Common myeloid progenitor, CD34-positive (primary cell): Measurements from ENCODE around the gene TRIM5.
"Not testable (repeated sequence)": the region's sequence is repeated elsewhere in the genome, so short reads cannot be mapped to it uniquely, and the experiment has no call there.

Source experiments
- CTCF ChIA-PET: fragments of 350-600 bp; sonication (Branson Sonifier 250); formaldehyde crosslinking; loops from one replicate; lab custom pipeline; 2021; ENCODE audit warnings: antibody characterized with exemption; lab: Charles Lee
- POLR2A ChIA-PET: fragments of 350-600 bp; sonication (Branson Sonifier 250); formaldehyde crosslinking; loops from one replicate; lab custom pipeline; 2021; ENCODE audit warnings: antibody characterized with exemption; lab: Charles Lee
- DNase-seq, 3 donors: peaks; one replicate each; pipeline versions ENCODE4 v3.0.0 to v3.0.0-alpha.2; 2013
- H3K27ac ChIP-seq, 2 experiments: 1 replicate in 1 of 2; 2 replicates in 1 of 2; pipeline ENCODE4 v1.7.0; 2013; ENCODE audit warnings: inconsistent platforms in 2 of 2, low read length in 2 of 2, mild to moderate bottlenecking in 2 of 2, low read depth in 1 of 2, moderate library complexity in 1 of 2; ENCODE audit not compliant: severe bottlenecking in 2 of 2, insufficient read depth in 1 of 2, poor library complexity in 1 of 2
- H3K27me3 ChIP-seq, 5 experiments: replicated peaks in 2 of 5; 1 replicate in 3 of 5; 2 replicates in 2 of 5; pipeline versions ENCODE4 v1.6.1 to v1.7.0; 2013; ENCODE audit warnings: low read length in 4 of 5, mild to moderate bottlenecking in 2 of 5, moderate library complexity in 2 of 5, inconsistent platforms in 1 of 5; ENCODE audit not compliant: insufficient read depth in 5 of 5, control insufficient read depth in 4 of 5
- H3K36me3 ChIP-seq, 4 experiments: 1 replicate in 2 of 4; 2 replicates in 2 of 4; pipeline versions ENCODE4 v1.6.1 to v1.7.0; 2013; ENCODE audit warnings: low read length in 3 of 4, control low read depth in 1 of 4, mild to moderate bottlenecking in 1 of 4; ENCODE audit not compliant: control insufficient read depth in 4 of 4, insufficient read depth in 4 of 4
- H3K4me1 ChIP-seq, 4 experiments: 1 replicate in 3 of 4; 2 replicates in 1 of 4; pipeline versions ENCODE4 v1.6.1 to v1.7.1; 2013; ENCODE audit warnings: low read length in 3 of 4, mild to moderate bottlenecking in 3 of 4, control low read depth in 1 of 4, inconsistent platforms in 1 of 4, moderate library complexity in 1 of 4; ENCODE audit not compliant: control insufficient read depth in 4 of 4, insufficient read depth in 4 of 4; ENCODE audit errors: control extremely low read depth in 1 of 4
- H3K4me3 ChIP-seq, 7 experiments: 1 replicate in 4 of 7; 2 replicates in 3 of 7; pipeline versions ENCODE4 v1.5.1 to v1.7.0; 2013; ENCODE audit warnings: mild to moderate bottlenecking in 7 of 7, low read length in 6 of 7, moderate library complexity in 6 of 7, inconsistent platforms in 2 of 7, low read depth in 2 of 7, control low read depth in 1 of 7; ENCODE audit not compliant: insufficient read depth in 4 of 7, control insufficient read depth in 1 of 7; ENCODE audit errors: extremely low read depth in 1 of 7
- H3K9me3 ChIP-seq, 5 experiments: 1 replicate in 4 of 5; 2 replicates in 1 of 5; pipeline versions ENCODE4 v1.6.1 to v1.7.1; 2013; ENCODE audit warnings: low read length in 4 of 5, mild to moderate bottlenecking in 2 of 5, inconsistent platforms in 1 of 5, low read depth in 1 of 5, moderate library complexity in 1 of 5; ENCODE audit not compliant: control insufficient read depth in 4 of 5, insufficient read depth in 2 of 5; ENCODE audit errors: control extremely low read depth in 1 of 5
- WGBS: methylation state at CpG from one replicate; pipeline ENCODE4 v1.1.5; 2013; ENCODE audit not compliant: insufficient coverage; 5-methylcytosine and 5-hydroxymethylcytosine counted together

The TRIM5 gene

GRCh38 chr11:5665051-5665570 lies 19.8 kb downstream of the TRIM5 start:
- no peak for DNase-seq
- ChIA-PET CTCF (no interaction called here), POLR2A (no interaction called here)
- Histone ChIP-seq H3K4me3 (no peak overlapping the region), H3K9me3 (no peaks in the 10 kb centered on the region), H3K27me3 (no peaks in the 10 kb centered on the region), H3K4me1 (no peaks in the 10 kb centered on the region), H3K27ac (no peak overlapping the region), H3K36me3 (peaks cover 21 to 49% (median 35%) of the 10 kb centered on the region in 4 experiments)
- 89% methylated on average over 4 of the region's 4 CpGs for WGBS

DNA sequence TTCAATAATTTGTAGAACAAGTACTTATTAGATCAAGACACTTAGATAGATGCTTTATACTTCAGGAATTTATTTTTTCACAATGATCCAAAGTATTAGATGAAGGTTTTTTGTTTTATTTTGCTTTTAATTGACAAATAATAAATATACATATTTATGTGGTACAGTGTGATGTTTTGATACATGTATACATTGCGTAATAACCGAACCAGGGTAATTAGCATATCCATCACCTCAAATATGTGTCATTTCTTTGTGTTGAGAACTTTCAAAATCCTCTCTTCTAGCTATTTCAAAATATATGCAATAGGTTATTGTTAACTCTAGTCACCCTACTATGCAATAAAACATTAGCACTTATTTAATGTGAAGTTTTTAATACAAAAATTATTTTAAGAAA lies 21.4 kb downstream of the TRIM5 start:
- no peak for DNase-seq
- ChIA-PET CTCF (interaction anchor here (2.0 kb wide), 1 partner anchor 21 kb away, joined by 4 read pairs; the partner anchor contains the start of gene TRIM5), POLR2A (no interaction called here)
- H3K27me3 ChIP-seq, result no peaks in the 10 kb centered on the region
- H3K9me3 ChIP-seq, result no peaks in the 10 kb centered on the region
- no peak overlapping the region for H3K4me3 ChIP-seq
- H3K27ac ChIP-seq, result no peak overlapping the region
- H3K36me3 ChIP-seq, result peaks cover 13 to 42% (median 29%) of the 10 kb centered on the region in 4 experiments
- no CpG with 5 or more reads among the region's 2 CpGs for WGBS
- H3K4me1 ChIP-seq, result no peaks in the 10 kb centered on the region

DNA sequence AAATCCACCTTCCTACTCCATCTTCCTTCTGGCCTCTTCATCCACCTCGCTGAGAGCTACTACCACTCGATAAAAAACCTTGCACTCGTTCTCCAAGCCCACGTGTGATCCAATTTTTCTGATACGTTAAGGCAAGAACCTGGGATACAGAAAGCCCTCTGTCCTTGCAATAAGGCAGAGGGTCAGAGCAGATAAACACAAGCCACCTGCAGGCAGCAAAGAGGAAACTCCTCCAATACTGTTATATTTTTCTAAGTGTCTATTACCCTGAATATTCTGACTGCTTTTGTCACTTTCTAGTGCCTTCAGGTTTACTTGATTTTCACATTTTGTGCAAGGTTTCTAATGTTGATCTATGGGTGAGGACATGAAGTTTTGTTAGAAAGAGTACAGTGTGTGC lies 26.6 kb downstream of the TRIM5 start:
- Histone ChIP-seq H3K27ac (no peak overlapping the region), H3K4me1 (no peaks in the 10 kb centered on the region), H3K9me3 (no peaks in the 10 kb centered on the region), H3K36me3 (peaks cover 3 to 10% (median 4%) of the 10 kb centered on the region in 4 experiments), H3K27me3 (no peaks in the 10 kb centered on the region), H3K4me3 (no peak overlapping the region)
- ChIA-PET CTCF (no interaction called here), POLR2A (no interaction called here)
- no peak for DNase-seq
- WGBS, result 96% methylated on average over 5 of the region's 5 CpGs

DNA sequence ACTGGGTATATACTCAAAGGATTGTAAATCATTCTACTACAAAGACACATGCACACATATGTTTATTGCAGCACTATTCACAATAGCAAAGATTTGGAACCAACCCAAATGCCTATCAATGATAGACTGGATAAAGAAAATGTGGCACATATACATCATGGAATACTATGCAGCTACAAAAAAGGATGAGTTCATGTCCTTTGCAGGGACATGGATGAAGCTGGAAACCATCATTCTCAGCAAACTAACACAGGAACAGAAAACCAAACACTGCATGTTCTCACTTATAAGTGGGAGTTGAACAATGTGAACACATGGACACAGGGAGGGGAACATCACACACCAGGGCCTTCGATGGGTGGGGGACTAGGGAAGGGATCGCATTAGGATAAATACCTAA lies 27.9 kb downstream of the TRIM5 start:
- H3K4me1 ChIP-seq, H3K4me3 ChIP-seq, POLR2A ChIA-PET, H3K27ac ChIP-seq, CTCF ChIA-PET, H3K36me3 ChIP-seq, H3K9me3 ChIP-seq, DNase-seq, H3K27me3 ChIP-seq: not testable (repeated sequence)
- WGBS, result 100% methylated on average over 1 of the region's 2 CpGs

DNA sequence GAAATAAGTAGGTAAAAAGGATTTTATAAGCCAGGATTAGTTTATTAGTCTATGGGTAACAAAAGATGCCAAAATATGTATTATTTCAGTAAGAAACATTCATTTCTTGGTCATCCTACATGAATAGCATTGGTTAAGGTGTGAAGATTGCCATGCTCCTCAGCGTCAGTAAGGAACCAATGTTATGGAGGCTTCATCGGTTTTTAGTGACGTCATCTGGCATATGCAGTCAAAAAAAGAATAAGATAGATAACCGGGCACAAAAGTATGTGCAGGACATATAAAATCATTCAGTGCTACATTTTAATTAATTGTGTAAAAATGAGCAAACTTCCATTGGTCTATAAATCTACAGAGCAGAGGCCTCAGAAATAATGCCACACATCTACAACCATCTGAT lies 29.4 kb downstream of the TRIM5 start:
- no peaks in the 10 kb centered on the region for H3K4me1 ChIP-seq
- peaks cover 0 to 4% (median 1%) of the 10 kb centered on the region in 4 experiments for H3K36me3 ChIP-seq
- no peak overlapping the region for H3K4me3 ChIP-seq
- H3K9me3 ChIP-seq, result peaks cover 0 to 8% (median 0%) of the 10 kb centered on the region in 5 experiments
- no peaks in the 10 kb centered on the region for H3K27me3 ChIP-seq
- H3K27ac ChIP-seq, result no peak overlapping the region
- ChIA-PET CTCF (no interaction called here), POLR2A (interaction anchor here (0.6 kb wide), 1 partner anchor 25 kb away, joined by 3 read pairs; no protein-coding TSS in a partner anchor)
- DNase-seq, result no peak
- 92% methylated on average over 4 of the region's 4 CpGs for WGBS

DNA sequence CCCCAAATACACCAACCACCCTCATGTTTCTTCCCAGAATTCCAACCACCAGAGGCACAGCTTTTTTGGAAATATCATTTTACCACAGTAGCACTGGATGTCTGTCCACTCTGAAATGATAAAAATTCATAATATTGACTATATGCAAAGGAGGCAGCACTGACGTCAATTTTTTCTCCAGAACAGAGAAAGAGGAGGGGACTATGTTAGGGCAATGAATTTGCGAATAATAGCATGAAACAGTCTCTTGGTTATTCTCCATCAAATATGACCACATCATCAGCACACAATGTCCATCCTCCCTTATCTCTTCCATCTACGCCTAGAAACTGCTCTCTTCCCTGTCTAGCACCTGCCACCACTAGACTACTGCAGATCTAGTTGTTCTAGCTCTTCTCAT lies 38.7 kb downstream of the TRIM5 start:
- Histone ChIP-seq H3K9me3 (no peaks in the 10 kb centered on the region), H3K27ac (no peak overlapping the region), H3K4me1 (no peaks in the 10 kb centered on the region), H3K27me3 (no peaks in the 10 kb centered on the region), H3K36me3 (peaks cover 8 to 21% (median 11%) of the 10 kb centered on the region in 4 experiments), H3K4me3 (no peak overlapping the region)
- DNase-seq, result no peak
- ChIA-PET CTCF (no interaction called here), POLR2A (no interaction called here)
- WGBS, result 92% methylated on average over 1 of the region's 3 CpGs

DNA sequence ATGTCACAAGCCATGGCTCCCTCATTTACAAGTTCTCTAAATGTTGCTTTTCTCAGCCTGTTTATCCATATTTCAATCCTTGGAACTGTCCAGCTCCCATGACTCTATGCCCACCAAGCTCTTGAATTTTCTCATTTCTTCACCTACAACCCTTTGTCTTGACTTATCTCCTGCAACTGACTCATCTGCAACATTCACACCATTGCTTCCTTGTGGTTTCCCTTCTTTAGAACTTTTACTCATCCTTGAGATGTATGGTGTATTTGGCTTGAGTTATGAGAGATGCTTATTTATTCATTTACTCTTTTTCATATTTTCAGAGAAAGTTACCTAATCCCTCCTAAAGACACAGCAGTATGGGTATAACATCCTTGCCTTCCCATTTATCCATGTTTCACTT lies 41.3 kb downstream of the TRIM5 start:
- POLR2A ChIA-PET, result no interaction called here
- CTCF ChIA-PET, result interaction anchor here (1.3 to 1.4 kb wide), 2 partner anchors 16 to 17 kb away, joined by 3 read pairs; no protein-coding TSS in a partner anchor

More for the DNA sequence above, 41.3 kb downstream of the TRIM5 start:
- Histone ChIP-seq H3K27ac (no peak overlapping the region), H3K4me3 (no peak overlapping the region), H3K27me3 (no peaks in the 10 kb centered on the region), H3K36me3 (peaks cover 9 to 36% (median 13%) of the 10 kb centered on the region in 4 experiments), H3K9me3 (peaks cover 0 to 5% (median 0%) of the 10 kb centered on the region in 5 experiments), H3K4me1 (no peaks in the 10 kb centered on the region)
- DNase-seq, result no peak
